ENCODE results near the gene AATK. TPM values are rescaled to one million over a fixed set of nuclear protein-coding genes. Genes with fewer than 3 reads are reported as not detected.
A peak's percentile ranks its signal among the peaks of the same experiment; 100 is the strongest.

The AATK gene
- total and polyA plus RNA-seq, 2 of the 13 experiments (the other 11 are each of a cell fraction or from before 2014, with no cell fraction given), result 2.9 to 8.4 TPM

DNA sequence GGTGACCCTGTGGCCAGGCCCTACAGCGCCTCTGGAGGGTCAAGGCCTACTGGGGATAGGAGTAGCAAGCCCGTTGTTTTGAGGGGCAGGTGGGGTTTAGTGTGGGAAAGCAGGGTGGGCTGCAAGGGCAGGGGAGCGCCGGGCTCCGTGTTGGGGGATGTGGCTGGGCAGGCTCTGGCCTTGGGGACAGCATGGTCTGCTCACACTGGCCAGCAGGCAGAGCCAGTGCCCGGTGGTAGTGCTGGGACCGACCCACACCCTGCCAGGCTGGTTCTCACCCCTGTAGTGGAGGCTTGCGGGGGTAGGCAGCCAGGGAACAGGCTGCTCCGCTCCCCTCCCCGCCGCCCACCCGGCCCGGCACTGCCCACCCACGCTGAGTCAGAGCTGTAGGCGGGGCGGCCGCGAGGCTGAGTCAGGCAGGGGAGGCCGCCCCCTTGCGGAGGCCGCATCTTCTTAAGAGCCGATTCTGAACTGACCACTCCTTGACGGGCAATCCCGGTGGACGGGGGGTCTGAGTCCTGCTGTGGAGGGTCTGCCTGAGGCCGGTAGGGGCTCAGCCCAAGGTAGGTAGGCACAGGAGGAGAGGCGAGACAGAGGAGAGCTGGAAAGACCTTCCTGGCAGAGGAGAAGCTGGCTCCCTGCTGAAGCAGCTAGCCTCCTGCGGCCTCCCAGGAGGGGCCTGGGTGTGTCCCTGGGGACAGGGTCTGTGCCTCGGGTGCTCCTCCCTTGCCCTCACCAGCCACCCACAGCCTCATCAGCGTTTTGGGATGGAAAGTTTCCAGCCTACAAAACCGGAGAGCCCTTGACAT, 68.7 kb downstream of the AATK start (continued):
- TF ChIP-seq, protein P1, sequence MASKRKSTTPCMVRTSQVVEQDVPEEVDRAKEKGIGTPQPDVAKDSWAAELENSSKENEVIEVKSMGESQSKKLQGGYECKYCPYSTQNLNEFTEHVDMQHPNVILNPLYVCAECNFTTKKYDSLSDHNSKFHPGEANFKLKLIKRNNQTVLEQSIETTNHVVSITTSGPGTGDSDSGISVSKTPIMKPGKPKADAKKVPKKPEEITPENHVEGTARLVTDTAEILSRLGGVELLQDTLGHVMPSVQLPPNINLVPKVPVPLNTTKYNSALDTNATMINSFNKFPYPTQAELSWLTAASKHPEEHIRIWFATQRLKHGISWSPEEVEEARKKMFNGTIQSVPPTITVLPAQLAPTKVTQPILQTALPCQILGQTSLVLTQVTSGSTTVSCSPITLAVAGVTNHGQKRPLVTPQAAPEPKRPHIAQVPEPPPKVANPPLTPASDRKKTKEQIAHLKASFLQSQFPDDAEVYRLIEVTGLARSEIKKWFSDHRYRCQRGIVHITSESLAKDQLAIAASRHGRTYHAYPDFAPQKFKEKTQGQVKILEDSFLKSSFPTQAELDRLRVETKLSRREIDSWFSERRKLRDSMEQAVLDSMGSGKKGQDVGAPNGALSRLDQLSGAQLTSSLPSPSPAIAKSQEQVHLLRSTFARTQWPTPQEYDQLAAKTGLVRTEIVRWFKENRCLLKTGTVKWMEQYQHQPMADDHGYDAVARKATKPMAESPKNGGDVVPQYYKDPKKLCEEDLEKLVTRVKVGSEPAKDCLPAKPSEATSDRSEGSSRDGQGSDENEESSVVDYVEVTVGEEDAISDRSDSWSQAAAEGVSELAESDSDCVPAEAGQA (IDR thresholded peaks at IDR 0.05; ENCODE audit: low read depth), result no peak
- TF ChIP-seq, protein P1 (CRISPR knock-in tag; IDR thresholded peaks at IDR 0.05; ENCODE audit: borderline replicate concordance), result no peak
- TF ChIP-seq ZNF329 (CRISPR knock-in tag; IDR thresholded peaks at IDR 0.05; ENCODE audit: low read depth) (no peak), NRL (CRISPR knock-in tag; IDR thresholded peaks at IDR 0.05; ENCODE audit: borderline replicate concordance) (peak; percentile 55; the same call in 1 of the 2 replicates), SP4 (CRISPR knock-in tag; IDR thresholded peaks at IDR 0.05) (peak; percentile 91), KDM2A (CRISPR knock-in tag; IDR thresholded peaks at IDR 0.05; ENCODE audit: borderline replicate concordance, low read depth) (peak; percentile 97), ZSCAN21 (CRISPR knock-in tag; IDR thresholded peaks at IDR 0.05; ENCODE audit: borderline replicate concordance) (no peak; the same call in 1 of the 2 replicates), ZNF10 (CRISPR knock-in tag; IDR thresholded peaks at IDR 0.05; ENCODE audit: borderline replicate concordance, low read depth) (no peak), THAP11 (CRISPR knock-in tag; IDR thresholded peaks at IDR 0.05) (no peak; the same call in 1 of the 2 replicates), TOPORS (CRISPR knock-in tag; IDR thresholded peaks at IDR 0.05) (no peak), TCF12 (IDR thresholded peaks at IDR 0.05) (no peak), TCF12 (CRISPR knock-in tag; IDR thresholded peaks at IDR 0.05) (0 out of 2 replicates have a peak, but pooled peaks have one; percentile 17), ZNF569 (CRISPR knock-in tag; IDR thresholded peaks at IDR 0.05; ENCODE audit: borderline replicate concordance) (no peak), PHF21A (CRISPR knock-in tag; IDR thresholded peaks at IDR 0.05) (no peak), NFE2L1 (CRISPR knock-in tag; IDR thresholded peaks at IDR 0.05; ENCODE audit: borderline replicate concordance) (0 out of 2 replicates have a peak, but pooled peaks have one; percentile 47)
- TF ChIP-seq, protein P2, sequence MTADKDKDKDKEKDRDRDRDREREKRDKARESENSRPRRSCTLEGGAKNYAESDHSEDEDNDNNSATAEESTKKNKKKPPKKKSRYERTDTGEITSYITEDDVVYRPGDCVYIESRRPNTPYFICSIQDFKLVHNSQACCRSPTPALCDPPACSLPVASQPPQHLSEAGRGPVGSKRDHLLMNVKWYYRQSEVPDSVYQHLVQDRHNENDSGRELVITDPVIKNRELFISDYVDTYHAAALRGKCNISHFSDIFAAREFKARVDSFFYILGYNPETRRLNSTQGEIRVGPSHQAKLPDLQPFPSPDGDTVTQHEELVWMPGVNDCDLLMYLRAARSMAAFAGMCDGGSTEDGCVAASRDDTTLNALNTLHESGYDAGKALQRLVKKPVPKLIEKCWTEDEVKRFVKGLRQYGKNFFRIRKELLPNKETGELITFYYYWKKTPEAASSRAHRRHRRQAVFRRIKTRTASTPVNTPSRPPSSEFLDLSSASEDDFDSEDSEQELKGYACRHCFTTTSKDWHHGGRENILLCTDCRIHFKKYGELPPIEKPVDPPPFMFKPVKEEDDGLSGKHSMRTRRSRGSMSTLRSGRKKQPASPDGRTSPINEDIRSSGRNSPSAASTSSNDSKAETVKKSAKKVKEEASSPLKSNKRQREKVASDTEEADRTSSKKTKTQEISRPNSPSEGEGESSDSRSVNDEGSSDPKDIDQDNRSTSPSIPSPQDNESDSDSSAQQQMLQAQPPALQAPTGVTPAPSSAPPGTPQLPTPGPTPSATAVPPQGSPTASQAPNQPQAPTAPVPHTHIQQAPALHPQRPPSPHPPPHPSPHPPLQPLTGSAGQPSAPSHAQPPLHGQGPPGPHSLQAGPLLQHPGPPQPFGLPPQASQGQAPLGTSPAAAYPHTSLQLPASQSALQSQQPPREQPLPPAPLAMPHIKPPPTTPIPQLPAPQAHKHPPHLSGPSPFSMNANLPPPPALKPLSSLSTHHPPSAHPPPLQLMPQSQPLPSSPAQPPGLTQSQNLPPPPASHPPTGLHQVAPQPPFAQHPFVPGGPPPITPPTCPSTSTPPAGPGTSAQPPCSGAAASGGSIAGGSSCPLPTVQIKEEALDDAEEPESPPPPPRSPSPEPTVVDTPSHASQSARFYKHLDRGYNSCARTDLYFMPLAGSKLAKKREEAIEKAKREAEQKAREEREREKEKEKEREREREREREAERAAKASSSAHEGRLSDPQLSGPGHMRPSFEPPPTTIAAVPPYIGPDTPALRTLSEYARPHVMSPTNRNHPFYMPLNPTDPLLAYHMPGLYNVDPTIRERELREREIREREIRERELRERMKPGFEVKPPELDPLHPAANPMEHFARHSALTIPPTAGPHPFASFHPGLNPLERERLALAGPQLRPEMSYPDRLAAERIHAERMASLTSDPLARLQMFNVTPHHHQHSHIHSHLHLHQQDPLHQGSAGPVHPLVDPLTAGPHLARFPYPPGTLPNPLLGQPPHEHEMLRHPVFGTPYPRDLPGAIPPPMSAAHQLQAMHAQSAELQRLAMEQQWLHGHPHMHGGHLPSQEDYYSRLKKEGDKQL (CRISPR knock-in tag; IDR thresholded peaks at IDR 0.05; ENCODE audit: low read depth), result no peak
- TF ChIP-seq, protein P3, sequence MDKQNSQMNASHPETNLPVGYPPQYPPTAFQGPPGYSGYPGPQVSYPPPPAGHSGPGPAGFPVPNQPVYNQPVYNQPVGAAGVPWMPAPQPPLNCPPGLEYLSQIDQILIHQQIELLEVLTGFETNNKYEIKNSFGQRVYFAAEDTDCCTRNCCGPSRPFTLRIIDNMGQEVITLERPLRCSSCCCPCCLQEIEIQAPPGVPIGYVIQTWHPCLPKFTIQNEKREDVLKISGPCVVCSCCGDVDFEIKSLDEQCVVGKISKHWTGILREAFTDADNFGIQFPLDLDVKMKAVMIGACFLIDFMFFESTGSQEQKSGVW (CRISPR knock-in tag; IDR thresholded peaks at IDR 0.05; ENCODE audit: borderline replicate concordance), result no peak

Measured in HepG2 (cell line).